A673 (cell line): Measurements from ENCODE around the gene GOLGA7B.

Experiments
- EZH2 ChIP-seq: fragments of 200-600 bp; sonication (generic); IDR thresholded peaks from 2 replicates; pipeline ENCODE4 v1.6.1; 2017; ENCODE audit warnings: borderline replicate concordance, low read depth, mild to moderate bottlenecking, mixed read lengths, antibody characterized with exemption, low read length; ENCODE audit not compliant: poor library complexity, severe bottlenecking
- TF ChIP-seq, protein P1 (sequence below): fragments of 300-800, 200-600 bp; sonication (generic); conservative IDR thresholded peaks from 2 replicates; pipeline ENCODE4 v1.5.1; 2017; ENCODE audit warnings: low read depth, mild to moderate bottlenecking, antibody characterized with exemption, low read length, moderate library complexity, mixed read lengths

DNA sequence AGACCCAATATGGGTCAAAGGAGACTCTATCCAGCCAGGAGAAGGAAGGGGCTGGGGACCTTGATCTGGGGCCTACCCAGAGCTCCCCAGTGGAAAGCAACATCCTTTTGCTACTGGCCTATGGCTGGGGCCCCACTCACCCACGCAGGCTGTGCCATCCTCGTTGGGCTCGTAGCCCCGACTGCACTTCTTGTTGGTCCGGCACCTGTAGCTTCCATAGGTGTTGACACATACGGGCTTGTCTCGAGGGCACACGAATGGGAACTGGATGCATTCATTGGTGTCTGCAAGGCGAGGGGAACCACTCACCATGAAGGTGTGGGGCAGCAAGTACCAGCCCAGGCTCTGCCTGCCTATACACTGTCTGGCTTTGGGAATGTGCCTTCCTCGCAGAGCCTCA is 30.5 kb downstream of the GOLGA7B start:
- TF ChIP-seq, protein P1, sequence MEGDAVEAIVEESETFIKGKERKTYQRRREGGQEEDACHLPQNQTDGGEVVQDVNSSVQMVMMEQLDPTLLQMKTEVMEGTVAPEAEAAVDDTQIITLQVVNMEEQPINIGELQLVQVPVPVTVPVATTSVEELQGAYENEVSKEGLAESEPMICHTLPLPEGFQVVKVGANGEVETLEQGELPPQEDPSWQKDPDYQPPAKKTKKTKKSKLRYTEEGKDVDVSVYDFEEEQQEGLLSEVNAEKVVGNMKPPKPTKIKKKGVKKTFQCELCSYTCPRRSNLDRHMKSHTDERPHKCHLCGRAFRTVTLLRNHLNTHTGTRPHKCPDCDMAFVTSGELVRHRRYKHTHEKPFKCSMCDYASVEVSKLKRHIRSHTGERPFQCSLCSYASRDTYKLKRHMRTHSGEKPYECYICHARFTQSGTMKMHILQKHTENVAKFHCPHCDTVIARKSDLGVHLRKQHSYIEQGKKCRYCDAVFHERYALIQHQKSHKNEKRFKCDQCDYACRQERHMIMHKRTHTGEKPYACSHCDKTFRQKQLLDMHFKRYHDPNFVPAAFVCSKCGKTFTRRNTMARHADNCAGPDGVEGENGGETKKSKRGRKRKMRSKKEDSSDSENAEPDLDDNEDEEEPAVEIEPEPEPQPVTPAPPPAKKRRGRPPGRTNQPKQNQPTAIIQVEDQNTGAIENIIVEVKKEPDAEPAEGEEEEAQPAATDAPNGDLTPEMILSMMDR, result no peak
- TF ChIP-seq EZH2, result no peak
